DMS53 treated with DMSO at 0.1 percent for 48 hours (cell line): ENCODE results near the gene CDCA3.

Experiments
- DNase-seq: peaks from one replicate; lab custom pipeline; 2025; ENCODE audit not compliant: unreplicated experiment; lab: John Stamatoyannopoulos, UW

CDCA3 gene

DNA sequence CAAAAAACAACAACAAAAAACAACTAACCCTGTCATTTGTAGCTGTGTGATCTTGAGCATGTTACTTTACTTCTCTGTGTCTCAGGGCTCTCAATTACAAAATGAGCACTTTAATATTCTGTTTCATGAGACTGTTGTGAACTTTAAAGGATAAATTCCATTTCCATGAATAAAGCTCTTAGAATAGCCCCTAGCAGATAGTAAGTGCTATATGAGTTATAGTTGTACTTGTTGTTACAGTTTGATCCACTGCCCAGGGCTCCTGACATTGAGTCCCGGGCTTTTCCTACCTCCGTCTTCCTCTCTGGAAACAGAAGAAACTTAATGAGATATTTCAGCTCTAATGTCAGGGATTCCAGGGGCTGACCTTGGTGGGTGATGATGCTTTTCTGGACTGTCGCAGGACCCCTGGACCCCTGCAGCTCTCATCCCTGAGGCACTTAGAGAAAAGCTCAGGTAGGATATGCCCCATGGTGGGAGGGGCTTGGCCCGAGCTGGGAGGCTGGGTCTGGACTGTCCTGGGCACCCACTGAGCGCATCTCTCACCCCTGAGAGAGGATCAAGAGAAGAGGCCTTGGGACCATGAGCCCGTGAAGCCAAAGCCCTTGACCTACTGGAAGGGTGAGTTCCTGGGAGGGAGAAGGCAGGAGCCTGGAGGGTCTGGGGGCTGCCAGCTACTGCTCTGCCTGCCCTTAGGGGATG lies 17.7 kb downstream of the CDCA3 start:
- no peak for DNase-seq

DNA sequence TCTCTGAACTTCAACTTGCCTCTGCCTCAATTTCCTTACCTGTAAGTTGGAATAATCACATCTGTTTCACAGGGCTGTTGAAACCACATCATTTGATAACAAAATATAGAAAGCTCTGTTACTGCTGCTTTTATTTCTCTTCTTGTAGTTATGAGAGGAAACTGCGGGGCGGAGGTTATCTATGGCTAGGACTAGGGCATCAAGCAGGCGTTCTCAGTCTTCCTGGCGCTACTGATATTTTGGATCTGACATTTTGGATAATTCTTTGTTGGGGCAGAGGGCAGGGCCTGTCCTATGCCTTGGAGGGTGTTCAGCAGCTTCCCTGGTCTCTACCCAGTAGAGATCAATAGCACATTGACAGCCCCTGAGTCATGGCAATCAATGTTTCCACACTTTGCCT lies 19.0 kb downstream of the CDCA3 start:
- no peak for DNase-seq

DNA sequence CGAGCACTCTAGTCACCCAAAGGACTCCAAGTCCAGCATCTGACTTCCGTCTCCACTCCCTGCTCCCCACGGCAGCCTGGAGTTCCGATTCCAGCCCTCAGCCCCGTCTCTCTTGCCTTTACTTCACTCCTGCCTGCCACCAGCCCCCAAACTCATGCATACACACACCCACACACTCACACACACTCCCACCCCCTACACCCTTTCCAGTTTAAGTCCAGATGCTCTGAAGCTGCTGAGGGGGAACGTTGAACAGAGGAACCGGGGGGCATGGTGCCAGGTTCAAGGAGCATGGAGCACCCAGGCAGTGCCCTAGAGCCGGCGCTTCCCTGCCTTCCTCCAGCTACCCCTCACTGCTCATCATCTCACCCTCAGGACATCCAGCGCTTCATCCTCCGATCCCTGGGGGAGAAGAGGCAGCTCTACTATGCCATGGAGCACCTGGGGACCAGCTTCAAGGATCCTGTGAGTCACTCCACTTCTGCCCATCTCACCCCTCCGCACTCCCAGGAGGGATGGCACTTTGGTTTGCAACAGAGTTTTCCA lies 19.6 kb downstream of the CDCA3 start:
- DNase-seq = no peak

DNA sequence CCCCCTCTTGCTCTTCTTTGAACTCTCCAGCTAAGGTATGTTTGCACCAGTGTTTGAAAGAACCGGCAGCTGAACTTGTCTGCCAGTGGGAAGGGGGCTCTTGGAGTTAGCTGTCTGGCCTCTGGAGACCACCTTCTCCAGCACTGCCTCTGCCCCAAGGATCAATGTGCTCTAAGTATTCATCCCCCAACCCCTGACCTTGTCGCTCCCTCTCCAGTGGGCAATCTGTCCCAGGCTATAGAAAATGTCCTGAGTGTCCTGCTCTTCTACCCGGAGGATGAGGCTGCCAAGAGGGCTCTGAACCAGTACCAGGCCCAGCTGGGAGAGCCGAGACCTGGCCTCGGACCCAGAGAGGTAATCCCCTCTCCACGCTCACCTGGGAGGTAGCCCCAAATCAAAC lies 20.1 kb downstream of the CDCA3 start:
- DNase-seq = no peak

DNA sequence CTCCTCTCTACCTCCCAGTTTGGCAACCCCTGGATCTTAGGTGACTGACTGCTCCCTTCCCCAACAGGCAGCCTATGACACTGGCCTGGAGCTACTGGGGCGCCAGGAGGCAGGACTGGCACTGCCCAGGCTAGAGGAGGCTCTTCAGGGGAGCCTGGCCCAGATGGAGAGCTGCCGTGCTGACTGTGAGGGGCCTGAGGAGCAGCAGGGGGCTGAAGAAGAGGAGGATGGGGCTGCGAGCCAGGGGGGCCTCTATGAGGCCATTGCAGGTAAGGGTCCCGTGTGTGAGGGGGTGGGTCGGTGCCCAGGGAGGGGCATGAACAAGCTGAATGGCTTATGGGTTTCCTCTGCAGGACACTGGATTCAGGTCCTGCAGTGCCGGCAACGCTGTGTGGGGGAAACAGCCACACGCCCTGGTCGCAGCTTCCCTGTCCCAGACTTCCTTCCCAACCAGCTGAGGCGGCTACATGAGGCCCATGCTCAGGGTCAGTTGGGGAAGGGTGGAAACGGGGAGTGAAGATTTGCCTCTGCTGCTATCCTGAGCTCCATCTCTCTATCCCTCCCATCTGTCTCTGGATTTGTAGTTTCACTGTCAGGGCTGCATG lies 20.7 kb downstream of the CDCA3 start:
- DNase-seq = no peak

DNA sequence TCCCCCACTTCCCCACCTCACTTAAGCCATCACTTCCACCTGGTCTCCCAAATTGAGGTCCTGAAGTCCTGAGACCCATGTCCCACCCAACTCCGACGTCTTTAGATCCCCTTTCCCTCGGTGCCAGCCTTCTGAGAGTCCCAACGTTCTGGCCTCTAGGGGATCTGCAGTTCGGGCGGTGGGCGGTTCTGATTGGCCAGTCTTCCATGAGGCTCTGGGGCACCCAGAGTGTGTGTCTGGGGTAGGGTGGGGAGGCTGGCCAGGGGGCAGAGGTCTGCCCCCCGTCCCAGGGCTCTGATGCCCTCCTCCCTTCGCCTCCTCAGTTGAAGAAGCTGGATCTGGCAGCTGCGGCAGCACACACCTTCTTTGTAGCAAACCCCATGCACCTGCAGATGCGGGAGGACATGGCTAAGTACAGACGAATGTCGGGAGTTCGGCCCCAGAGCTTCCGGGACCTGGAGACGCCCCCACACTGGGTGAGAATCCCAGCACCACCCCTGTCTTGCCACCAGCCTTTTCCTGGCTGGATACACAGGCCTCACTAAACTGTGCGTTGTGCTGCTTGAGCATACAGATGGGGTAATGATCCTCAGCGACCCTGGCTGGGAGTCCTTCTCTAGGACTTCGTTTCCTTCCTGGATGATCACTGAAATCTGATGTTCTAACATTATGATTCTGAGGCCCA lies 21.4 kb downstream of the CDCA3 start:
- DNase-seq = no peak

DNA sequence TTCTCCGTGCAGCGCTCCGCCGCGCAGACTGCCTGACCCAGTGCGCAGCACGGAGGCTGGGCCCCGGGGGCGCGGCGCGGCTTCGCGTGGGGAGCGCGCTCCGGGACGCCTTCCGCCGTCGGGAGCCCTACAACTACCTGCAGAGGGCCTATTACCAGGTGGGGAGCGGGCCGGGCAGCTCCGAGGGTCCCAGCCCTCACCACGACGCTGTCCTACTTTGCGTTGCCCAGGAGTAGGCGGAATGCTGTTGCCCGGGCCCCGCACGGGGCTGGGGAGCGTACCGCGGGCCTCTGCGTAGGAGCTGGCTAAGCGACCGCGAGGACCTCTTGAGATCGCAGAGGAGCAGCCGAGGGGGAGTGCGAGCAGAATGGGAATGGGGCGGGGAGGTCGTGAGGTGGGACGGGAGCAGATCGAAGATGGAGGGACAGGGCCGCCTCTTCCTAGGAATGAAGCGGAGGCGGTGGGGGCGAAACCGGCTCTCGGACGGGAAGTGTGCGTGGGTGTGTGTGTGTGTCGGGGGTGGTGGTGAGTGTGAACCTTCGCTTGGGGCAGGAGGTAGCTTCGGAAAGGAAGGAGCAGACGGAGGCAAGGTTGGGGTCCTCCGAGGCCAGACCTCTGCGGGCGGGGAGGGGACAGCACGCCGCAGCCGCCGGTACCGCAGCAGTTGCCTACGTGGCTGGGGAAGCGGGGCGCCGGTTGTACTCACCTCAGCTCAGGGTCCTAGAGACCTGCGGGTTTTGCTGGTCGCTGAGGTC lies 22.1 kb downstream of the CDCA3 start:
- no peak for DNase-seq

DNA sequence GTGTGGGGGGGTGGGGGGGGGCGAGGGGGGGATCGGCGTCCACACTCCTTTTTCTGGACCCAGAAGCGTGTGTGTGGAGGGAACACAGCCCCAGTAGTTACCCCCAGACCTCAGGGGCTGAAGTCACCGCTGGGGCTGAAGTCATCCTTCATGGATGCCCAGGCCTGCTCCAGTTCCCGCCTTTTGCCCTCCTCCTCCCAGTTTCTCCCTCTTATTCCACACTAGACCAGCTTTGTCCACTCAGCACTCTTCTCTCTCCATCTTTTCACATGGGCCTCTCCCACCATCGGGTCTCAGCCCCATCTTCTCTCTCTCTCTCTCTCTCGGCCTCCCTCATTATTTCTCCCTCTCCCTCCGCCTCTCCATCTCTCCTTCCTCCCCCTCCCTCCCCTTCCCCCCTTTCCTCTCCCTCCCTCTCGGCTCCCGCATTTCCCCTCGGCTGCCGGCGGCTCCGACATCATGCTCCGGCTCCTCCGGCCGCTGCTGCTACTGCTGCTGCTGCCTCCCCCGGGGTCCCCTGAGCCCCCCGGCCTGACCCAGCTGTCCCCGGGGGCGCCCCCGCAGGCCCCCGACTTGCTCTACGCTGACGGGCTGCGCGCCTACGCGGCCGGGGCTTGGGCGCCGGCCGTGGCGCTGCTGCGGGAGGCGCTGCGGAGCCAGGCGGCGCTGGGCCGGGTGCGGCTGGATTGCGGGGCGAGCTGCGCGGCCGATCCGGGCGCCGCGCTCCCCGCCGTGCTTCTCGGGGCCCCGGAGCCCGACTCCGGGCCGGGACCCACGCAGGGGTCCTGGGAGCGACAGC lies 22.9 kb downstream of the CDCA3 start, which contains the start of gene P3H3:
TSS of gene P3H3 (plus strand) at position 426 of the 799 bp plus-strand sequence. CDS start at position 460, 34 bp downstream.
- DNase-seq = peak; percentile 60

DNA sequence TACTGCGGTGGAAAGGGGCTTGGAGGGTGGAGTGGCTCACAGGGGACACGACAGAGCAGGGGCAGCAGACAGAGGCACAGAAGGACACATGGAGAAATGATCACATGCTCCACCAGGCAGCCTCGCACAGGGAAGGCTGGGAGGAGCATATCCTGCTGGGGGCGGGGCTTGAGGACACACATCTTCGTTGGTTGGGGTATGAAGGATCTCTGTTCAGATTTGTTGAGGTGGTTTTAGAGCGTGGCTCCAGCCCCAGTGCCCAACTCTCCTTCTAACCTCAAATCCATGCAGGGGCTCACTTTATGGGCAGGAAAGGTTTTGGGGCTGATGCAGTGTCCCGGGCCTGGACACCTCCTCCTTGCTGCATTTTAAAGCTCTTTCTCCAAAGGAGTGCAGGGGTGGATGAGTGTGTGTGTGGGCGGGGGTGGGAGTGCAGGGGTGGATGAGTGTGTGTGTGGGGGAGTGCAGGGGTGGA lies 23.6 kb downstream of the CDCA3 start:
- peak; percentile 78 for DNase-seq

DNA sequence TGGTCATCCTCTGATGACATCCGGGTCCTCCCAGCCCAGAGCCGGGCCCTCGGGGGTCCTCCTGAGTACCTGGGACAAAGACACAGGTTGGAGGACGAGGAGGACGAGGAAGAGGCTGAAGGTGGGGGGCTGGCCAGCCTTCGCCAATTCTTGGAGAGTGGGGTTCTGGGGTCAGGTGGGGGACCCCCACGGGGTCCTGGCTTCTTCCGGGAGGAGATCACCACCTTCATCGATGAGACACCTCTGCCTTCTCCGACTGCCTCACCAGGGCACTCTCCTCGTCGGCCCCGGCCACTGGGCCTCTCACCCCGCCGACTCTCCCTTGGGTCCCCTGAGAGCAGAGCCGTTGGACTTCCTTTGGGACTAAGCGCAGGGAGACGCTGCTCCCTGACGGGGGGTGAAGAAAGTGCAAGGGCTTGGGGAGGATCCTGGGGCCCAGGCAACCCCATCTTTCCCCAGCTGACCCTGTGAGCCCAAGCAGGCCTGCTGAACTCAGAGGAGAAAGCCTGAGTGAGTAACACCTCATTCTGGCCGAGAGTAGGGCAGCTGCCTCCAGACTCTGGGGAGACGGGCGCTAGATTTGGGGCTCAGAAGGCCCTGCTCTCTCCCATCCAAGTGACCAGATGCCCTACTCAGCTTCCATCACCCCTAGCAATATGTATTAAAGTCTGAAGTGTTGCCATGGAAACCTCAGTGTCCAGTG lies 24.2 kb downstream of the CDCA3 start:
- DNase-seq = no peak

DNA sequence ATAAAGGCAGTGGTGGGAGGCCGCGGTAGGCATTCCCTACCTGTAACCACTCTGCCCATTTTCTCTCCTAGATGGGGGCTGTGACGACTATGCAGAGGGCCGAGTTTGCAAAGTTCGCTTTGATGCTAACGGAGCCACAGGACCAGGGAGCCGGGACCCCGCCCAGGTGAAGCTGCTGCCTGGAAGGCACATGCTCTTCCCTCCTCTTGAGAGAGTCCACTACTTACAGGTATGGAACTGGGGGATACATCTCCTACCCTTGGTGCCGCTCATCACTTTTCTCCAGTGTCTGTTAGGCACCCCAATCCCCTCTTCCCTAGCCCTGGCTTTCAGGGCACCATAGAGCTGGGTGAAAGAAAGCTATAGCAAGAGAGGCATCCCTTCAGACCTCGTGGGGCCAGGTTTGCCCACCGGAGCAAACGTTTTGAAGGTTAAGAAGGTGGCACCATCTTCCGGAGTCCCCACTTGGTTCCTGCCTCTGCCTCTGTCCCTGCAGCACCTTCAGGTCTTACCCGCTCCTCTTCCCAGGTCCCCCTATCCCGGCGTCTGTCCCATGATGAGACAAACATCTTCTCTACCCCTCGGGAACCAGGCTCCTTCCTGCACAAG lies 24.9 kb downstream of the CDCA3 start:
- DNase-seq = no peak

DNA sequence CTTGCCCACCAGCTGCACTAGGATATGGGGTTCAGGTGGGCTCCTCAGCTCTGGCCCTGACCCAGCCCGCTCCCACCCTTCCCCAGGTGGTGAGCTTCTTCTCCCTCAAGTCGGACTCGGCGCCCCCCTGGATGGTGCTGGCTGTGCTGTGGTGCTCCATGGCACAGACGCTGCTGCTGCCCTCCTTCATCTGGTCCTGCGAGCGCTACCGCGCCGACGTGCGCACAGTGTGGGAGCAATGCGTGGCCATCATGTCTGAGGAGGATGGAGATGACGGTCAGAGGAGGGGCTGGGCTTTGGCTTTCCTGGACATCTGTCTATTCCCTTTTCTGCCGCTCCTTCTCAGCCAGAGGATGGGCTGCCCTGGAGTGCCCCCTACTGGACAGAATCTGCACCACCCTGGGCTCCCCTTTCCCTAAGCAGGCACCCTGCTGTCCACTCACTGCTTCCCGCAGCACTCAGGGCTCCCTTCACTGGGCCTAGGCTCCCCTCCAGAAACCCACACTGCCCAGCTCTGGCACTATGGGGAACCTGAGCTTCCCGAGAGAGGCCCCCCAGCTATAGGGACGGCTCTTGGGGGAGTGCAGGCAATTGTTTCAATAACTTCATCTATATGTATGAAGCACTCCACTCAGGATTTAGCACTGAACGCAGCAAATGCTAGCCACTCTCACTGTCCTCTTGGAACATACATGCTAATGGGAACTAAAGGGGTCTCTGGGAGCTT lies 25.5 kb downstream of the CDCA3 start:
- DNase-seq = peak; percentile 95

DNA sequence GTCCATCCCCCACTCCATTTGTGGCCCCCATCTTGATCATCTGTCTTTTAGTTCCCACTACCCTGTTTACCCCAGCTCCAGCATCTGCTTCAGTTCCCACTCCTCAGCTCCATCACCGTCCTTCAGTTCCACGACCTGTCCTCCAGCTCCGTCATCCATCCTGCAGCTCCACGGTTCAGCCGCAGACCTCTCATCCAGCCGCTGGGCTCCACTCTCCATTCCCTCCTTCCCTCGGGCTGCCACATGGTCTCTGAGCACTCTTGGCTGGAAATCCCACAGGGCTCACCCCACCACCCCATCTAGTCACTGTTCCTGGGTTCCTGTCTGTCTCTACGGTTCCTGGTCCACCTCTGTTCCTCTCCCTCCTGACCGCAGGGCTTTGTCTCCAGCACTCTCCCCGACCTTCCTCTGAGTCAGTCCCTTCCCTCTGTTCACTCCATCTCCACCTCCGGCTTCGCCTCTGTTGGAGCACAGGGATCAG lies 26.1 kb downstream of the CDCA3 start:
- no peak for DNase-seq

DNA sequence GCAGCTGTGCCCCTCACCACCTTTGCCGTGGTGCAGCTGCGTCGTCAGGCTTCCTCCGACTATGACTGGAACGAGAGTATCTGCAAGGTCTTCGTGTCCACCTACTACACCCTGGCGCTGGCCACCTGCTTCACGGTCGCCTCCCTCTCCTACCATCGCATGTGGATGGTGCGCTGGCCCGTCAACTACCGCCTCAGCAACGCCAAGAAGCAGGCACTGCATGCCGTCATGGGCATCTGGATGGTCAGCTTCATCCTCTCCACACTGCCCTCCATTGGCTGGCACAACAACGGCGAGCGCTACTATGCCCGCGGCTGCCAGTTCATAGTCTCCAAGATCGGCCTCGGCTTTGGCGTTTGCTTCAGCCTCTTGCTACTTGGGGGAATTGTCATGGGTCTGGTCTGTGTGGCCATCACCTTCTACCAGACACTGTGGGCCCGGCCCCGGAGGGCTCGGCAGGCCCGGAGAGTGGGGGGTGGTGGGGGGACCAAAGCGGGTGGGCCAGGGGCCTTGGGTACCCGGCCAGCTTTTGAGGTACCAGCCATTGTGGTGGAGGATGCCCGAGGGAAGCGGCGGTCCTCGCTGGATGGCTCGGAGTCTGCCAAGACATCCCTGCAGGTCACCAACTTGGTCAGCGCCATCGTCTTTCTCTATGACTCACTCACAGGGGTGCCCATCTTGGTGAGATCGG lies 26.9 kb downstream of the CDCA3 start:
- no peak for DNase-seq

DNA sequence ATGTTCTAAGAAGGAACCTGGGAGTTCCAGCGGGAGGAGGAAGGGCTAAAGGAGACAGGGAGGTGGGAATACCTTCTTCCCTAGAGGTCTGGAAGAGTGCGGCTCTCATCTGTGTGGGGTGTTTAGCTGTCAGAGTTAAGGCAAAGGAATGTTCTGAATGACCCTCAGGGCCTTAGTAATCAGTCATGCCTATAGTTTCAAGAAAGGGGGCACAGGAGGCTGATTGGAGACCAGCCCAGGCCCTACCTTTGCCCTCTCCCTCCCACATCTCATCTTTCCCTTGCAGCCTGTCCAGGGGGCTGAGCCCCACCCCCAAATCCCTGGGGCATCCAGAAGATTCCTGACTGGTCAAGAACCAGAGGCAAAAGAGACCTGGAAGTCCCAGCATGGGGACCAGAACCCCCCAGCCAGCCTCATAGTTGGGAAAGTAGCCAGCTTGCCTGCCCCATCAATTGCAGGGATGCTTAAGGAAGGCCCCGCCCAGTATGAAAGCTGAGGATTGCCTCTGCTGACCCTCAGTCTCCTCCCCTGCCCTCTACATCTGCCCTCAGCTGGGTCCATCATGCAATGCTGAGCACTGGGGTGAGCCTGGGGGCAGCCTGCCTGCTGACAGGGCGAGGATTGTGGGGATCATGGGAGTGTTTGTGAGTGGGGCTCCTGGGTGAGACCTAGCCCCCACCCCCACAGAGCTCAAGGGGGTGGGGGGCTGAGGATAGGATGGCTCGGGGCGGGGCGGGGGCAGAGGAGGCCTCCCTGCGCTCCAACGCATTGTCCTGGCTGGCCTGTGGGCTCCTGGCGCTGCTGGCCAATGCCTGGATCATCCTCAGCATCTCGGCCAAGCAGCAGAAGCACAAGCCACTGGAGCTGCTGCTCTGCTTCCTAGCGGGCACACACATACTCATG lies 27.7 kb downstream of the CDCA3 start:
- no peak for DNase-seq

DNA sequence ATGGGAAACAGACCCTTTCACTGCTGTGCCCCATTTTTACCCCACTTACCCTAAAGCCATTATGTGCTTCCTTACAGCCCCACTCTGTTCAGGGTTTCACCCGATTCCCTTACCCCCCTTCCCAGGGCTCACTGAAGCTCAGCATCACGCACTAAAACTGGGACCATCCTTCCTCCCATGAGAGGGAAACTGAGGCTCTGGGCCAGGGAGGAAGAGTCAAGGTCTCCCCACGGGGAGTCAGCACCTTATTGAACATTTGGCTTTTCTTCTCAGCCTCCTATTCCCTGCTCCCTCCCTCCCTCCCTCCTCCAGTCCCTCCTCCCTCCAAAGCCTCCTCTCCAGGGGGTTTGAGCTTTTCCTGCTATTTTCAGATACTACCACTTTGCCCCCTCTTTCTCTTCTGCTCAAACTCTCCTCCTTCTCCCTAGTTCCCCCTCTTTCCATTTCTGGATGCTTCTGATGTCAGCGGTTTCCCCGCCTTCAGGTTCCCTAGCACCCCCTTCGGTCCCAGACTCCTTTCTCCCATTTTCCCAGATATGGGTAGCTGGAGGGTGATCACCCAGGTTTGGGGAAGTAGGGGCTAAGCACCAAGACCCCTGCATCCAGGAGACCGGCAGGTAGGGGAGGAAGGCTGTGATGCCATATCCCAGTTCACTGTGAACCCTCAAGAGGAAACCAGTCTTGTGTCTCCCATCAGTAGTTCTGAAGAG lies 28.5 kb downstream of the CDCA3 start:
- DNase-seq = no peak
